HCT116 (cell line): ENCODE data around the gene GABRA6. TPM values are rescaled to one million over a fixed set of nuclear protein-coding genes. Genes with fewer than 3 reads are reported as not detected.

Source experiments
- ATAC-seq: fragments of 200-7000 bp; cut with Tn5 transposase; 2 replicates; pipeline ENCODE4 v1.9.1; 2020; ENCODE audit warnings: mild to moderate bottlenecking, moderate library complexity
- BruUV-seq: library from RNA; stranded (reverse); fragments of 400-500 nt; replicated peaks from 2 replicates; lab custom pipeline; 2021; lab: Mats Ljungman, UMichigan
- CTCF ChIA-PET: fragments of 300-600 bp; sonication (Branson Sonifier 250); formaldehyde crosslinking; loops from one replicate; lab custom pipeline; 2021; ENCODE audit warnings: antibody characterized with exemption; lab: Charles Lee
- POLR2A ChIA-PET: fragments of 300-600, 350-600 bp; sonication (Branson Sonifier 250); formaldehyde crosslinking; loops from one replicate; lab custom pipeline; 2021; ENCODE audit warnings: antibody characterized with exemption; lab: Charles Lee
- RAD21 ChIA-PET, 2 experiments: fragments of 300-600 bp; sonication (Branson Sonifier 250); formaldehyde crosslinking; loops; one replicate each; lab custom pipeline; 2023; ENCODE audit warnings: low total read pairs in 2 of 2; ENCODE audit not compliant: uncharacterized antibody in 2 of 2, unreplicated experiment in 2 of 2, low non-redundant PET in 1 of 2; lab: Charles Lee
- DNase-seq: peaks from one replicate; pipeline ENCODE4 v3.0.0-alpha.2; 2010; ENCODE audit warnings: low read depth, low spot score
- H2AFZ ChIP-seq: fragments of 200-600 bp; shearing (Covaris generic), sonication (generic); 2 replicates; pipeline ENCODE4 v1.6.1; 2017; ENCODE audit warnings: low read depth, mixed run types, mixed read lengths, antibody characterized with exemption, low read length; ENCODE audit not compliant: poor library complexity, severe bottlenecking
- H3K27ac ChIP-seq: 2 replicates; pipeline ENCODE4 v1.5.1; 2012; ENCODE audit warnings: low read depth, low read length
- H3K27me3 ChIP-seq: fragments of 200-600 bp; sonication (generic); 2 replicates; pipeline ENCODE4 v1.6.1; 2016; ENCODE audit warnings: mixed run types, low read length, mixed read lengths; ENCODE audit not compliant: insufficient read depth
- H3K36me3 ChIP-seq, 2 experiments: fragments of 200-500 bp in 1 of 2; fragments of 200-600 bp in 1 of 2; sonication (Bioruptor generic) in 1 of 2; sonication (generic) in 1 of 2; 2 replicates each; pipeline versions ENCODE4 v1.5.1 to v1.6.1; 2014 to 2016; ENCODE audit warnings: low read length in 2 of 2, inconsistent platforms in 1 of 2, mixed read lengths in 1 of 2, mixed run types in 1 of 2; ENCODE audit not compliant: insufficient read depth in 2 of 2, control insufficient read depth in 1 of 2
- H3K4me1 ChIP-seq, 2 experiments: fragments of 200-600 bp in 1 of 2; sonication (generic) in 1 of 2; 2 replicates each; pipeline versions ENCODE4 v1.5.1 to v1.6.1; 2012 to 2017; ENCODE audit warnings: low read length in 2 of 2, inconsistent platforms in 1 of 2, mild to moderate bottlenecking in 1 of 2, mixed read lengths in 1 of 2, mixed run types in 1 of 2, moderate library complexity in 1 of 2; ENCODE audit not compliant: insufficient read depth in 2 of 2, control insufficient read depth in 1 of 2
- H3K4me2 ChIP-seq: fragments of 200-600 bp; sonication (generic); 2 replicates; pipeline ENCODE4 v1.6.1; 2017; ENCODE audit warnings: mixed run types, low read length, mixed read lengths
- H3K4me3 ChIP-seq, 2 experiments: fragments of 200-600 bp in 1 of 2; sonication (generic) in 1 of 2; replicated peaks in 1 of 2; 2 replicates each; pipeline ENCODE4 v1.5.1; 2011 to 2016; ENCODE audit warnings: low read length in 2 of 2, control low read depth in 1 of 2, low read depth in 1 of 2, mild to moderate bottlenecking in 1 of 2, mixed read lengths in 1 of 2, mixed run types in 1 of 2
- H3K79me2 ChIP-seq: fragments of 200-600 bp; sonication (generic); 2 replicates; pipeline ENCODE4 v1.6.1; 2017; ENCODE audit warnings: mild to moderate bottlenecking, mixed run types, low read length, moderate library complexity, mixed read lengths; ENCODE audit not compliant: insufficient read depth
- H3K9ac ChIP-seq: fragments of 200-600 bp; sonication (generic); 2 replicates; pipeline ENCODE4 v1.6.1; 2016; ENCODE audit warnings: low read length, mixed read lengths
- H3K9me2 ChIP-seq: fragments of 200-600 bp; sonication (generic), shearing (Covaris generic); 2 replicates; pipeline ENCODE4 v1.6.1; 2017; ENCODE audit warnings: mixed run types, mild to moderate bottlenecking, moderate library complexity; ENCODE audit not compliant: insufficient read depth
- H3K9me3 ChIP-seq, 2 experiments: fragments of 200-500 bp in 1 of 2; fragments of 200-600 bp in 1 of 2; sonication (Bioruptor generic) in 1 of 2; sonication (generic) in 1 of 2; 2 replicates each; pipeline ENCODE4 v1.6.1; 2014 to 2017; ENCODE audit warnings: low read length in 2 of 2, mixed read lengths in 2 of 2, inconsistent platforms in 1 of 2, low read depth in 1 of 2, mild to moderate bottlenecking in 1 of 2, mixed run types in 1 of 2, moderate library complexity in 1 of 2; ENCODE audit not compliant: control insufficient read depth in 1 of 2, insufficient read depth in 1 of 2
- H4K20me1 ChIP-seq: fragments of 200-600 bp; sonication (generic), shearing (Covaris generic); 2 replicates; pipeline ENCODE4 v1.6.1; 2017; ENCODE audit warnings: mixed run types, mild to moderate bottlenecking, moderate library complexity; ENCODE audit not compliant: insufficient read depth
- CEBPB ChIP-seq: IDR thresholded peaks from 2 replicates; pipeline ENCODE4 v1.6.1; 2012; ENCODE audit warnings: low read depth
- EGR1 ChIP-seq: IDR thresholded peaks from 2 replicates; pipeline ENCODE4 v1.6.1; 2012; ENCODE audit warnings: low read depth
- ELF1 ChIP-seq: IDR thresholded peaks from 2 replicates; pipeline ENCODE4 v1.6.1; 2012; ENCODE audit warnings: low read depth, borderline replicate concordance
- EZH2 ChIP-seq: fragments of 200-600 bp; sonication (generic); IDR thresholded peaks from 2 replicates; pipeline ENCODE4 v1.6.1; 2017; ENCODE audit warnings: antibody characterized with exemption, mixed run types
- EZH2phosphoT487 ChIP-seq: fragments of 200-600 bp; IDR thresholded peaks from 2 replicates; pipeline ENCODE4 v1.6.1; 2018; ENCODE audit warnings: antibody characterized with exemption, borderline replicate concordance
- FOSL1 ChIP-seq: IDR thresholded peaks from 2 replicates; pipeline ENCODE4 v1.6.1; 2012; ENCODE audit warnings: low read depth
- POLR2A ChIP-seq: IDR thresholded peaks from 2 replicates; pipeline ENCODE4 v1.7.0; 2011; ENCODE audit warnings: borderline replicate concordance; ENCODE audit not compliant: insufficient read depth, insufficient read length; ENCODE audit errors: extremely low read depth
- POLR2AphosphoS5 ChIP-seq: IDR thresholded peaks from 2 replicates; pipeline ENCODE4 v1.6.1; 2011; ENCODE audit warnings: mild to moderate bottlenecking, low read depth, low read length, moderate library complexity
- RAD21 ChIP-seq: IDR thresholded peaks from 2 replicates; pipeline ENCODE4 v1.6.1; 2012; ENCODE audit warnings: low read depth, mild to moderate bottlenecking
- SIN3A ChIP-seq: IDR thresholded peaks from 2 replicates; pipeline ENCODE4 v1.6.1; 2012; ENCODE audit warnings: low read depth
- SP1 ChIP-seq: IDR thresholded peaks from 2 replicates; pipeline ENCODE4 v1.6.1; 2012; ENCODE audit warnings: low read depth
- SRF ChIP-seq: IDR thresholded peaks from 2 replicates; pipeline ENCODE4 v1.6.1; 2012; ENCODE audit warnings: low read depth
- TCF7L2 ChIP-seq: IDR thresholded peaks from 2 replicates; pipeline ENCODE4 v1.7.0; 2011; ENCODE audit warnings: borderline replicate concordance, inconsistent platforms; ENCODE audit not compliant: insufficient read depth, insufficient read length; ENCODE audit errors: extremely low read depth
- ZFX ChIP-seq: fragments of 450-650 bp; IDR thresholded peaks from 2 replicates; pipeline ENCODE4 v1.6.1; 2017
- ZNF274 ChIP-seq: fragments of 200-500 bp; sonication (Bioruptor generic); IDR thresholded peaks from 2 replicates; pipeline ENCODE4 v1.6.1; 2014; ENCODE audit warnings: mild to moderate bottlenecking, low read depth, low read length, inconsistent platforms
- intact Hi-C: fragments of 100-400 bp; cut with micrococcal nuclease; formaldehyde crosslinking; loops from 2 replicates; pipeline ENCODE4 v1.10.0; 2022
- total RNA-seq: library from RNA; stranded (reverse); gene quantifications from one replicate; pipeline ENCODE4 v1.2.1, GENCODE V29; 2021; ENCODE audit not compliant: unreplicated experiment
- TF ChIP-seq, protein P1 (sequence below): IDR thresholded peaks from 2 replicates; pipeline ENCODE4 v1.6.1; 2012
- TF ChIP-seq, protein P2 (sequence below): IDR thresholded peaks from 2 replicates; pipeline ENCODE4 v1.6.1; 2012

The GABRA6 gene
- total RNA-seq, 1 experiment from 2014 or later, result not detected

DNA sequence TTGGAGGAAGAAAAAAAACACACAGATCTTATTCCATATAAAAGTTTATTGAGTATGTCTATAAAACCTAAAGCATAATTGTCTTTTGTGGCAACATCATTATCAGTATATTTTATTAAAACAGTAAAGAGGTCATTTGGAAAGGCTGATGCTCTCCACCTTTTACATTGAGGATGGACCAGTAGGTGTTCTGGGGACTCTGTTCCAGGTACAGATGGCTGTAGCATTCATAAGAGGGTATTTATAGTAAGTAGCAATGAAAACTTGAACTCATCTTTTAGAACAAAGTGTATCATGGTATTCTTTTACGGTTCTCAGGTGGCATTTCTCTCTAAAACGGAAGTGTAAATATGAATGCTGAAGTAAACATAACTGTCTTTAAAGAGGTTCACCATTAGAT, 1.8 kb downstream of the GABRA6 start:
- no peak overlapping the region for H3K4me2 ChIP-seq
- H3K79me2 ChIP-seq, result no peaks in the 10 kb centered on the region
- no peak for DNase-seq
- TF ChIP-seq EZH2phosphoT487 (no peak), ELF1 (no peak), EGR1 (no peak), TCF7L2 (no peak), EZH2 (no peak), POLR2A (no peak)
- TF ChIP-seq, protein P1, sequence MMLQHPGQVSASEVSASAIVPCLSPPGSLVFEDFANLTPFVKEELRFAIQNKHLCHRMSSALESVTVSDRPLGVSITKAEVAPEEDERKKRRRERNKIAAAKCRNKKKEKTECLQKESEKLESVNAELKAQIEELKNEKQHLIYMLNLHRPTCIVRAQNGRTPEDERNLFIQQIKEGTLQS, result no peak
- TF ChIP-seq, protein P2, sequence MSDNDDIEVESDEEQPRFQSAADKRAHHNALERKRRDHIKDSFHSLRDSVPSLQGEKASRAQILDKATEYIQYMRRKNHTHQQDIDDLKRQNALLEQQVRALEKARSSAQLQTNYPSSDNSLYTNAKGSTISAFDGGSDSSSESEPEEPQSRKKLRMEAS, result no peak
- ChIA-PET RAD21 (no interaction called here), POLR2A (no interaction called here), CTCF (no interaction called here)
- H3K9me3 ChIP-seq, result peaks cover 0 to 3% of the 10 kb centered on the region in 2 experiments; a peak in 2 of 4 replicates
- no peak overlapping the region for H2AFZ ChIP-seq
- no TSS peak for BruUV-seq
- no peak overlapping the region for H3K4me3 ChIP-seq
- ATAC-seq, result no peak
- intact Hi-C loops, result no loop called here
- no peaks in the 10 kb centered on the region for H3K36me3 ChIP-seq
- H3K27ac ChIP-seq, result no peak overlapping the region
- H4K20me1 ChIP-seq, result no peaks in the 10 kb centered on the region
- no peaks in the 10 kb centered on the region for H3K9me2 ChIP-seq
- no peak overlapping the region for H3K9ac ChIP-seq
- H3K27me3 ChIP-seq, result no peaks in the 10 kb centered on the region
- no peaks in the 10 kb centered on the region for H3K4me1 ChIP-seq

- DNase-seq (no peak), ATAC-seq (no peak)
- TF ChIP-seq CEBPB, result no peak
- no peak for TF ChIP-seq EZH2phosphoT487
- TF ChIP-seq SP1, result no peak
- no peak for TF ChIP-seq FOSL1
- no peak for TF ChIP-seq RAD21
- no peak for TF ChIP-seq POLR2AphosphoS5
- TF ChIP-seq EGR1, result no peak
- TF ChIP-seq SRF, result no peak
- TF ChIP-seq ZNF274, result no peak
- TF ChIP-seq SIN3A, result no peak
- no peak for TF ChIP-seq ZFX
- Histone ChIP-seq H2AFZ (no peak overlapping the region), H3K9me2 (no peaks in the 10 kb centered on the region), H3K9me3 (peaks cover 0 to 5% of the 10 kb centered on the region in 2 experiments; a peak in 3 of 4 replicates), H3K79me2 (no peaks in the 10 kb centered on the region), H3K9ac (no peak overlapping the region), H4K20me1 (no peaks in the 10 kb centered on the region), H3K27me3 (no peaks in the 10 kb centered on the region), H3K4me3 (no peak overlapping the region), H3K4me2 (no peak overlapping the region), H3K27ac (no peak overlapping the region), H3K4me1 (no peaks in the 10 kb centered on the region), H3K36me3 (no peaks in the 10 kb centered on the region)
- ChIA-PET CTCF (no interaction called here), RAD21 (no interaction called here), POLR2A (no interaction called here)
- intact Hi-C loops, result no loop called here
- BruUV-seq, result no TSS peak
Observed at GRCh38 chr5:161691911-161692310, 6.4 kb downstream of the GABRA6 start.
